Keratinocyte (primary cell): Measurements from ENCODE around the gene HOOK2. TPM values are rescaled to one million over a fixed set of nuclear protein-coding genes. Genes with fewer than 3 reads are reported as not detected.
"Not testable (repeated sequence)": the region's sequence is repeated elsewhere in the genome, so short reads cannot be mapped to it uniquely, and the experiment has no call there.

Experiments
- DNase-seq: peaks from one replicate; pipeline ENCODE4 v3.0.0-alpha.2; 2011; ENCODE audit warnings: low read depth, missing footprints, low spot score
- FAIRE-seq: peaks from 2 replicates; lab custom pipeline; 2011; peaks lifted over from hg19 to GRCh38; lab: Jason Lieb, UNC
- H2AFZ ChIP-seq: 2 replicates; pipeline ENCODE4 v1.6.0; 2012; ENCODE audit warnings: low read length, control low read depth, inconsistent platforms; ENCODE audit not compliant: control insufficient read depth
- H3K27ac ChIP-seq: 2 replicates; pipeline ENCODE4 v1.5.1; 2011; ENCODE audit warnings: low read length; ENCODE audit not compliant: control insufficient read depth, insufficient read depth
- H3K27me3 ChIP-seq: 3 replicates; pipeline ENCODE4 v1.6.0; 2011; ENCODE audit warnings: low read length; ENCODE audit not compliant: control insufficient read depth, insufficient read depth; ENCODE audit errors: extremely low read depth
- H3K36me3 ChIP-seq, 2 experiments: 2 replicates in 1 of 2; 3 replicates in 1 of 2; pipeline ENCODE4 v1.5.1; 2011; ENCODE audit warnings: low read length in 2 of 2, mild to moderate bottlenecking in 1 of 2; ENCODE audit not compliant: control insufficient read depth in 2 of 2, insufficient read depth in 2 of 2; ENCODE audit errors: extremely low read depth in 1 of 2
- H3K4me1 ChIP-seq: 3 replicates; pipeline ENCODE4 v1.5.1; 2011; ENCODE audit warnings: low read length; ENCODE audit not compliant: control insufficient read depth, insufficient read depth; ENCODE audit errors: extremely low read depth
- H3K4me2 ChIP-seq: 3 replicates; pipeline ENCODE4 v1.6.0; 2011; ENCODE audit warnings: low read depth, low read length; ENCODE audit not compliant: control insufficient read depth, insufficient read depth; ENCODE audit errors: extremely low read depth
- H3K4me3 ChIP-seq, 3 experiments: fragments of 200-600 bp in 1 of 3; sonication (generic) in 1 of 3; 2 replicates in 2 of 3; 3 replicates in 1 of 3; pipeline ENCODE4 v1.5.1; 2011 to 2016; ENCODE audit warnings: low read length in 3 of 3, mild to moderate bottlenecking in 3 of 3, control low read depth in 2 of 3, inconsistent platforms in 1 of 3, low read depth in 1 of 3, mixed read lengths in 1 of 3, mixed run types in 1 of 3, moderate library complexity in 1 of 3; ENCODE audit not compliant: control insufficient read depth in 2 of 3, insufficient read depth in 2 of 3; ENCODE audit errors: extremely low read depth in 1 of 3
- H3K79me2 ChIP-seq: 2 replicates; pipeline ENCODE4 v1.6.0; 2012; ENCODE audit warnings: low read length; ENCODE audit not compliant: control insufficient read depth, insufficient read depth
- H3K9ac ChIP-seq: 3 replicates; pipeline ENCODE4 v1.6.0; 2011; ENCODE audit warnings: low read length; ENCODE audit not compliant: control insufficient read depth, insufficient read depth; ENCODE audit errors: extremely low read depth
- H3K9me1 ChIP-seq: 3 replicates; pipeline ENCODE4 v1.6.0; 2011; ENCODE audit warnings: low read length; ENCODE audit not compliant: control insufficient read depth, insufficient read depth; ENCODE audit errors: extremely low read depth
- H3K9me3 ChIP-seq: 2 replicates; pipeline ENCODE4 v1.5.1; 2012; ENCODE audit warnings: low read depth, low read length; ENCODE audit not compliant: control insufficient read depth
- H4K20me1 ChIP-seq: 3 replicates; pipeline ENCODE4 v1.6.0; 2011; ENCODE audit warnings: low read length; ENCODE audit not compliant: control insufficient read depth, insufficient read depth; ENCODE audit errors: extremely low read depth
- EZH2 ChIP-seq: IDR thresholded peaks from one replicate; pipeline ENCODE4 v1.6.1; 2012; ENCODE audit warnings: inconsistent platforms, mild to moderate bottlenecking, low read length, moderate library complexity
- dilution Hi-C: fragments of 300-500 bp; cut with MboI; formaldehyde crosslinking; loops from one replicate; pipeline ENCODE4 v1.7.0; 2020; ENCODE audit warnings: low sequenced_read_pairs; ENCODE audit not compliant: extremely low pct_ligation_motif_present
- polyA plus RNA-seq, 5 experiments: library from polyadenylated mRNA; depleted of rRNA in 3 of 5; stranded (reverse) in 3 of 5; stranded (forward) in 1 of 5; unstranded in 1 of 5; fragments of >200 nt; gene quantifications; 1 replicate in 1 of 5; 2 replicates in 3 of 5; 3 replicates in 1 of 5; pipeline versions ENCODE4 v1.2.1 to v1.2.3, GENCODE V29; 2011 to 2012; ENCODE audit warnings: missing spikeins in 2 of 5, low read depth in 1 of 5, low replicate concordance in 1 of 5
- TF ChIP-seq, protein P1 (sequence below), 3 experiments: IDR thresholded peaks in 1 of 3; conservative IDR thresholded peaks in 1 of 3; optimal IDR thresholded peaks in 1 of 3; 2 replicates in 2 of 3; 3 replicates in 1 of 3; pipeline versions ENCODE3 to v1.5.1; 2011; ENCODE audit warnings: low read length in 3 of 3, mild to moderate bottlenecking in 3 of 3, moderate library complexity in 2 of 3, control low read depth in 1 of 3, inconsistent platforms in 1 of 3; ENCODE audit not compliant: insufficient read depth in 2 of 3; ENCODE audit errors: extremely low read depth in 1 of 3

The HOOK2 gene
- polyA plus RNA-seq, 1 donor (not counting 4 experiments of a cell fraction or from before 2014, with no cell fraction given) = 21.9 TPM

DNA sequence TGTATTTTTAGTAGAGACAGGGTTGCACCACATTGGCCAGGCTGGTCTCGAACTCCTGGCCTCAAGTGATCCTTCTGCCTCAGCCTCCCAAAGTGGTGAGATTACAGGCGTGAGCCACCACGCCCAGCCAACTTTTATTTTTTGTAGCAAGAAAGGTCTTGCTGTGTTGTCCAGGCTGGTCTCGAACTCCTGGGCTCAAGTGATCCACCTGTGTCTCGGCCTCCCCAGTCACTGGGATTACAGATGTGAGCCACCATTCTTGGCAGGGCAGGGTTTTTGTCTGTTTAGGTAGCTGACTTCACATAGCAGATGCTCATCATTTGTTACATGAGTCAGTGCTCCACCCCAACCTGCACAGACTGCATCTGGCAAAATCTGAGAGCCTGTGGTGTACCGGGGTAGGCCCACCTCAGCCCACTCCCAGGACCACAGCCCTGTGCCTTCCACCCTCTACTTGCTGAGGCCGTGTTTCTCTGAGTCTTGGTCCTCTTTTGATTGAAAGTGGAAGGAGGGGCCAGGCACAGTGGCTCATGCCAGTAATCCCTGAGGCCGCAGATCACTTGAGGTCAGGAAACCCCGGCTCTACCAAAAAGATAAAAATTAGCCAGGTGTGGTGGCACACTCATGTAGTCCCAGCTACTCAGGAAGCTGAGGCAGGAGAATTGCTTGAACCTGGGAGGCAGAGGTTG is 47.5 kb downstream of the HOOK2 start:
- no peaks in the 10 kb centered on the region for H3K27me3 ChIP-seq
- no peak overlapping the region for H2AFZ ChIP-seq
- DNase-seq (no peak), FAIRE-seq (no peak)
- no peak overlapping the region for H3K27ac ChIP-seq
- H3K4me2 ChIP-seq = no peak overlapping the region
- peaks cover 18% of the 10 kb centered on the region for H3K4me1 ChIP-seq
- no peak overlapping the region for H3K4me3 ChIP-seq
- H4K20me1 ChIP-seq = peaks cover 11% of the 10 kb centered on the region
- no peaks in the 10 kb centered on the region for H3K9me1 ChIP-seq
- H3K9ac ChIP-seq = no peak overlapping the region
- H3K9me3 ChIP-seq = no peaks in the 10 kb centered on the region
- TF ChIP-seq, protein P1, sequence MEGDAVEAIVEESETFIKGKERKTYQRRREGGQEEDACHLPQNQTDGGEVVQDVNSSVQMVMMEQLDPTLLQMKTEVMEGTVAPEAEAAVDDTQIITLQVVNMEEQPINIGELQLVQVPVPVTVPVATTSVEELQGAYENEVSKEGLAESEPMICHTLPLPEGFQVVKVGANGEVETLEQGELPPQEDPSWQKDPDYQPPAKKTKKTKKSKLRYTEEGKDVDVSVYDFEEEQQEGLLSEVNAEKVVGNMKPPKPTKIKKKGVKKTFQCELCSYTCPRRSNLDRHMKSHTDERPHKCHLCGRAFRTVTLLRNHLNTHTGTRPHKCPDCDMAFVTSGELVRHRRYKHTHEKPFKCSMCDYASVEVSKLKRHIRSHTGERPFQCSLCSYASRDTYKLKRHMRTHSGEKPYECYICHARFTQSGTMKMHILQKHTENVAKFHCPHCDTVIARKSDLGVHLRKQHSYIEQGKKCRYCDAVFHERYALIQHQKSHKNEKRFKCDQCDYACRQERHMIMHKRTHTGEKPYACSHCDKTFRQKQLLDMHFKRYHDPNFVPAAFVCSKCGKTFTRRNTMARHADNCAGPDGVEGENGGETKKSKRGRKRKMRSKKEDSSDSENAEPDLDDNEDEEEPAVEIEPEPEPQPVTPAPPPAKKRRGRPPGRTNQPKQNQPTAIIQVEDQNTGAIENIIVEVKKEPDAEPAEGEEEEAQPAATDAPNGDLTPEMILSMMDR (optimal IDR thresholded peaks at IDR 0.05 in 1 of 3, IDR thresholded peaks at IDR 0.05 in 1 of 3, conservative IDR thresholded peaks at IDR 0.05 in 1 of 3; ENCODE audit: extremely low read depth in 1 of 3, insufficient read depth in 2 of 3, low read length in 3 of 3) = no peak
- TF ChIP-seq EZH2 = no peak
- peaks cover 21 to 31% of the 10 kb centered on the region in 2 experiments for H3K36me3 ChIP-seq
- dilution Hi-C loops = no loop called here
- peaks cover 43% of the 10 kb centered on the region for H3K79me2 ChIP-seq

DNA sequence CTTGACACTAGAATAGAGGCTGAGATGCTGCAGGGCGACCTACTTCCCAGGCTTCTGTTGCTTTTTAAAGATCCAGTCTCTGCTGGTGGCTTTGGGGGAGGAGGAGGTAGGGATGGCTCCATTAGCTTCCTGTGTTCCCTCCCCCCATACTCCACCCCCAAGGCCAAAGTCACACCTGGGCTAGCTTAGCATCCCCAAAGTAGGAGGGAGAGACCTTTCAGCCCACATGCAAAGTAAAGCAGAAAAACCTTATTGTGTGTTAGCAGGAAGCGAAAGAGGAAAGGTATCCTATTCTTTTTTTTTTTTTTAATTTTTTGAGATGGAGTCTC is 48.4 kb downstream of the HOOK2 start:
- Histone ChIP-seq H4K20me1 (peaks cover 6% of the 10 kb centered on the region), H3K9me3 (no peaks in the 10 kb centered on the region), H3K4me2 (no peak overlapping the region), H3K27ac (no peak overlapping the region), H3K4me3 (no peak overlapping the region), H3K36me3 (peaks cover 16 to 26% of the 10 kb centered on the region in 2 experiments), H3K9me1 (no peaks in the 10 kb centered on the region), H3K4me1 (peaks cover 11% of the 10 kb centered on the region), H3K9ac (no peak overlapping the region), H2AFZ (no peak overlapping the region), H3K27me3 (no peaks in the 10 kb centered on the region), H3K79me2 (peaks cover 40% of the 10 kb centered on the region)
- dilution Hi-C loops = no loop called here
- FAIRE-seq = no peak
- TF ChIP-seq, protein P1 (optimal IDR thresholded peaks at IDR 0.05 in 1 of 3, IDR thresholded peaks at IDR 0.05 in 1 of 3, conservative IDR thresholded peaks at IDR 0.05 in 1 of 3; ENCODE audit: extremely low read depth in 1 of 3, insufficient read depth in 2 of 3, low read length in 3 of 3) = no peak
- no peak for TF ChIP-seq EZH2
- DNase-seq = no peak

DNA sequence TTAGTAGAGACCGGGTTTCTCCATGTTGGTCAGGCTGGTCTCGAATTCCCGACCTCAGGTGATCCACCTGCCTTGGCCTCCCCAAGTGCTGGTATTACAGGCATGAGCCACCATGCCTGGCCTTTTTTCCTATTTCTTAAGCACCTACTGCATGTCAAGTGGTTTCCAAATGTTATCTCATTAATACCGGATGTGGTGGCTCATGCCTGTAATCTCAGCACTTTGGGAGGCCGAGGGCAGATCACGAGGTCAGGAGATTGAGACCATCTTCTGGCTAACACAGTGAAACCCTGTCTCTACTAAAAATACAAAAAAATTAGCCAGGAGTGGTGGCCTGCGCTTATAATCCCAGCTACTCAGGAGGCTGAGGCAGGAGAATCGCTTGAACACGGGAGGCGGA is 49.7 kb downstream of the HOOK2 start:
- H3K27me3 ChIP-seq, H3K27ac ChIP-seq, DNase-seq, FAIRE-seq, H3K4me2 ChIP-seq, H3K4me3 ChIP-seq, dilution Hi-C loops, H3K9me1 ChIP-seq, H2AFZ ChIP-seq, H4K20me1 ChIP-seq, H3K9me3 ChIP-seq, H3K9ac ChIP-seq: not testable (repeated sequence)
- Histone ChIP-seq H3K36me3 (peaks cover 10 to 22% of the 10 kb centered on the region in 2 experiments), H3K79me2 (peaks cover 40% of the 10 kb centered on the region), H3K4me1 (peaks cover 13% of the 10 kb centered on the region)
